Hematopoietic multipotent progenitor cell treated with erythropoietin and hydrocortisone succinate and interleukin-3 and kit ligand, for 8 days (in vitro differentiated cells): Measurements from ENCODE around the gene MDH1B.
"Not testable (repeated sequence)": the region's sequence is repeated elsewhere in the genome, so short reads cannot be mapped to it uniquely, and the experiment has no call there.

Experiments used
- DNase-seq: peaks from one replicate; pipeline ENCODE4 v3.0.0-alpha.2; 2015

MDH1B gene

GRCh38 chr2:206766057-206766930 lies 1.2 kb upstream of the MDH1B start:
- no peak for DNase-seq

DNA sequence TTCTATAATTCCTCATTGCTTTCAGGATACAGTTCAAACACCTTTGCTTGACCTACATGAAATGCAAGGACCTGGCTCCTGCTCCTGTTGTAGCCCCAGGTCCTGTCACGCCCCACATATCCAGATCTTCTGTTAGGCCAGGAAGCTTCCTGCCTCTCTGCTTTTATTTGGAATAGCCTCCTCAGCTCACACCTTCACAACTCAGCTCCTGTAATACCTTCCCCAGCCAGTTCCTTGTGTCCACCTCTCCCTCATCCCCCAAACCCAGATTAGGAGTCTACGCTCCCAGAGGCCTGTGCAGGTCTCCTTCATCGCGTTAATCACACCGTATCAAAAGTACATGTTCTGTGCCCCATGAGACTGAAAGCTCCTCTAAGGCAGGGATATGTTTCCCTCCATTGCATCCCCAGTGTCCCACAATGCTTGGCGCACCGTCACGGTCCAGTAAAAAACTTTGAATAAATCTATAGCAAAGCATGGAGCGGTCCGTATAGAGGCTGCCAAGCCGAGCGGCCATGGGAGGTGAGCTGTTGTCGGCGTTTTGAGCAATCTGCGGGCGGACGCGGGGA lies 371 bp downstream of the MDH1B start:
- DNase-seq: no peak

- no peak for DNase-seq
Measured at GRCh38 chr2:206756816-206757215, 8.3 kb downstream of the MDH1B start.

DNA sequence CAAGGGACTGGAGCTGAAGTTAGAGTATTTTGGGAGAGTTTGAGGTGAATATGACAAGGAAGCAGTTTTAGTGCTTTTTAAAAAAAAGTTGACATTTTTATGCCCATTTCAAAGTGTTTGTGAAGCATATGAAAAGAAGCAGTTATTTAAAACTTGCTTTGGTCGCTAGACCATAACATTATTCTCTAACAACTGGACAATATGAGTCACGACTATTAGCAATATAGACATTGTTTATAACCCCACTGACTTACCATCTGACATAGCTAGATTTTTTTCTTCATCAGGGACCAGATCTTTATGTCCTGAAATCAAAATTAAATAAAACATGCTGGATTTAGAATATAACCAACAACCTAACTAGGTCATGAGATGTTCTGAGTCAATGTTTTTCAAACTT lies 24.3 kb downstream of the MDH1B start:
- DNase-seq: no peak

DNA sequence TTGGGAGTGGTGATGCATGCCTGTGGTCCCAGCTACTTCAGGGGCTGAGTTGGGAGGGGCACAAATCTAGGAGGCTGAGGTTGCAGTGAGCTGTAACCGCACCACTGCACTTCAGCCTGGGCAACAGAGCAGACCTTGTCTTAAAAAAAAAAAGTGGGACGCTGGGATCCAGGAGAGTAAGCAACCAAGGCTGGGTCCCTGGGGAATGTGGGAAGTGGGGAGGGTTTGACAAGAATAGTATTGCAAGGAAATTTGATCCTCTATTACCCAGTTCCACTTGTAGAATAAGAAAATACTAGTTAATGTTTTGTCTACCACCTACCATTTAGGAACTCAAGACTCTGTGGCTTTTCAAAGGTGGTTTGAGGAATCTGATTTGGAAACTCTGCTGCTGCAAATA lies 25.9 kb downstream of the MDH1B start:
- DNase-seq: no peak

DNA sequence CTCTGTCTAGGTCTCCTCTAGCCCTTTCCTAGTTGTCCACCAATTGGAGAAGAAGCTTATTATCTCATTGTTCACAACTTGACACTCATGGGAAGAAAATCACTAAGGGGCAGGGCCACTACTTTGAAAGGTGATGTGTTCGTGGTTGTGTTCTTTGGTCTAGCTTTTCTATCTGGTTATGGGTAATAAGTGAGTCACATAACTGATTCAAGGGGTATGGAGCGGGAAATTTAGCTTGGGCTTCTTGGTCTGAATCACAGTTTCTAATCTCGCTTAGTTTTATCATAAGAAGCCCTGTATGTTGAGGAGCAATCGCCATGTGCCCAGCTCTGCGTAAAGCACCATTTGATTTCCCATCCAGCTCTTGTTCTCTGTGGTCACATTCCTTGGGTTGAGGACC lies 28.2 kb downstream of the MDH1B start:
- no peak for DNase-seq

DNA sequence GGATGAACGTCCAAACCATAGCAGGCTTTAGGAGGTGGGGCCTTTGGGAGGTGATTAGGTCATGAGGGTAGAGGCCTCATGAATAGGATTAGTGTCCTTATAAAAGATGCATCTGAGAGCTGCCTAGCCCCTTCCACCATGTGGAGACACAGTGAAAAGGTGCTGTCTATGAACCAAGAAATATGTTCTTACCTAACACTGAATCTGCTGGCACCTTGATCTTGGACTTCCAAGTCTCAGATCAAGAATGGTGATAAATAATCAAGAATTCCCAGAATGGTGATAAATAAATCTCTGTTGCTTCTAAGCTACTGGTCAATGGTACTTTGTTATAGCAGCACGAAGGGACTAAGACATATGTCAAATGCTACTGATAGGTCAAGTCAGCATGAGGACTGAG lies 31.8 kb downstream of the MDH1B start:
- no peak for DNase-seq

DNA sequence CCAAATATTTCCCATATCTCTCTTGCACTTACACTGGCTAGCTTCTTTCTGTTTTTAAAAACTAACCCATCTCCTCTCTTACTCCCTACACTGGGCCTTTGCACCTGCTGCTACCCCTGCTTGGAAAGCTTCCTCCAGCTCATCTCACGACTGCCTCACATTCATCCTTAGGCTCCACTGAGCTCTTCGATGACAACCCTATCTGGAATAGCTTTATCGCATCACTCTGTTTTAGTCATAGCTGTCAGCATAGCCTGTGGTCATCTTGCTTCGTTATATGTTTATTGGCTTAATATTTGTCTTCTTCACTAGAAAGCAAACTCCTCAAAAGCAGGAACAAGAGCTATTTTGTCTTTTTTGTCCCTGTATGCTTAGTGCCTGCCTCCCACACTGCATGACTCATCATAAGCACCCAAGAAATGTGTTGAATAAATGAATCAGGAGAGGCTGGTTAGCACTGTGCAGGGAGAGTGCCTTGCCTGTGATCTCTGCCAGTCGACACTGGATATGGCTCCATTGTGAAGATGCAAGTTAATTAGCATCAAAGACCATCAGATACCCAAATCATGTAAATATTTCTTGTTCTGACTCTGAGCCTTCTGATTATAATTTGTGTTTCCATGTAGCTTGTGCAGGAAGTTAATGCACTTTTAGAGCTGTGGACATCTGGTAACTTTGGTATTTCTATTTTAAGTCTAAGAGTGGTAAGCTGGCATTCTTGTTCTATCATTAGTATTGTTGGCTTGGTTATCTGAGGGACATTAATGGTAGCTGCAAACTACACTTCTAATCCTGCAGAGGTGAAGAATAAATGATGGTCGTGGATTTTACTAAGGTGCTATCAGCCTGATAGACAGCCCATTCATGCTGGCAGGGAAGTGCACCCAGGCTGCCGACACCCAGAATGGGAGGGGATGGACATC lies 36.6 kb downstream of the MDH1B start:
- no peak for DNase-seq

DNA sequence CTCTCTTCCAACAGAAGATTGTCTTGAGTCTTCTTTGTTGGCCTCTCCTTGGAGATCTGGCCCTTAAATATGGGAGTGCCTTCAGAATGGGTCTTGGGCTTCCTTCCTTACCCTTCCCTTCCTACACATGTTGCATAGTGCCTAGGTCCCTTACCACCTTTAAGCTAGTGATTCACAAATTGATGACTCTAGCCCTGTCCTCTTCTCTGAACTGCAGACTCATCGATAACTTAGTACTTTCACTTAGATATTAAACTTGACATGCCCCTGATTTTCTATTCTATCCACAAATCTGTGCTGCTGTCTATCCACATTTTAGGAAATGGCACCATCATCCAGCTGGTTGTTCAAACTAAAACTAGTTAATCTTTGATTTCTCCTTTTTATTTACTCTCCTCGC lies 37.8 kb downstream of the MDH1B start:
- DNase-seq: no peak

GRCh38 chr2:206723288-206723687 lies 41.8 kb downstream of the MDH1B start:
- no peak for DNase-seq

GRCh38 chr2:206721256-206721920 lies 43.7 kb downstream of the MDH1B start:
- no peak for DNase-seq

- DNase-seq: no peak
Measured at GRCh38 chr2:206718296-206718695, 46.8 kb downstream of the MDH1B start, which contains the start of gene DYTN. Gene DYTN, minus strand, starts transcription at chr2:206718396. Its CDS starts 117 bp downstream, at chr2:206718279.

DNA sequence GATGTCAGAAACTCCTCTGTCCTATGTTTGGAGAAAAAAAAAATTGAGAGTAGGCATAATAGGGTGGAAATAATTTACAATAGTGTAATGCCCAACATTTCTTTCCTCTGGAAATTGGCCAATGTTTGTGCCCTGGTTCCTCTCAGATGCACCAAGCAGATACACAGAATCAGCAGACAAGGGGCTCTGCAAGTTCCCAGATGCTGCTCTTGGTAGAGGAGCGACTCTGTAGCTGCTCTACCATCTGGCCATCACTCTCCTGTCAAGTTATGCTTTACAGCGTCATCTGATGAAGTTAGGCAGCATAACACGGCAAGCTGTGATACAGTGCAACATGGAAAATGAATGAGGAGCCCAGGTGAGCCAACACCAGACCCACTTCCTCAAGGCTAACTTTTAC lies 48.5 kb downstream of the MDH1B start:
- DNase-seq: no peak

- not testable (repeated sequence) for DNase-seq
Measured at GRCh38 chr2:206715183-206715582, 49.9 kb downstream of the MDH1B start.

- DNase-seq: no peak
Measured at GRCh38 chr2:206713746-206714145, 51.4 kb downstream of the MDH1B start.

DNA sequence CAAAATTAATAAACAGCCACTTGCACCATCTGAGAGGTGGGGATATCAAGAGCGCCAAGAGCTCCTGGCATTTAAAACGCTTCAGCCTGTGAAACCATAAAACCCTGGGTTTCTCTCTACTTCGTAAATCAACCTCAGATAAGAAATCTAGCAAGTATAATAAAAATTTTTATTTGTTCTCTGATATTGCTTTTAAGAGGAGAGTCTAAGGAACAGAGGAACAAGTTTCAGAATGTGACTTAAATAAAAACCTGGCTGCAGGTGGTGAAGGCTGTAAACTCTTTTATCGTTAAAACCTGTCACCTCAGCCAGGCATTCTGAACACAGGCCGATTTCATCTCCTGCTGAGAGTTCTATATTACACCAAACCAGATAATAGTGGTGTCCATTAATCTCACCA lies 56.8 kb downstream of the MDH1B start:
- no peak for DNase-seq

DNA sequence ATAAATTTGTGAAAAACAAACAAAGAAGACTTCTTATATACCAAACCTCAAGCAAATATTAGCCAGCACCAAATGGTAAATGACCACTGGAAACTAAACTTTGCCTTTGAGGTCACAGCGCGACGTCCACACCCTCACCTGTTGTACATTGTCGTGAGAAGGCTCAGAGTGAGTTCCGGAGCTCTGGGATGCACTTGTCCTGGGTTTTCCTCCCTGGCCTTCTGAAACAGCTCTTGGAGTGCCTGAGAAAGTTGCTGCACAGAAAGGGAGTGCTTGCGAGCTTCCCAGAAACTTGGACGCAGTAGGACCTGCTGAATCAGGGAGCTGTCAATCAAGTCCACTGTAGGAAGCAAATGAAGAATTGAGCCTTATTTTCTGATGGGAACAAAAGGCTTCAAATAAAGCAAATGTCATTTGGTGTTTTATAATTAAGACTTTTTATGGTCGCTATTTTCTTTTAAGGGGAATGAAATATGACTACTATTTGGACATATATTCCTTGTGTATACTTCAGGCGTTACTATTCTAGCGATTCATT lies 57.9 kb downstream of the MDH1B start:
- no peak for DNase-seq

- DNase-seq: no peak
Measured at GRCh38 chr2:206701952-206702605, 63.0 kb downstream of the MDH1B start.

DNA sequence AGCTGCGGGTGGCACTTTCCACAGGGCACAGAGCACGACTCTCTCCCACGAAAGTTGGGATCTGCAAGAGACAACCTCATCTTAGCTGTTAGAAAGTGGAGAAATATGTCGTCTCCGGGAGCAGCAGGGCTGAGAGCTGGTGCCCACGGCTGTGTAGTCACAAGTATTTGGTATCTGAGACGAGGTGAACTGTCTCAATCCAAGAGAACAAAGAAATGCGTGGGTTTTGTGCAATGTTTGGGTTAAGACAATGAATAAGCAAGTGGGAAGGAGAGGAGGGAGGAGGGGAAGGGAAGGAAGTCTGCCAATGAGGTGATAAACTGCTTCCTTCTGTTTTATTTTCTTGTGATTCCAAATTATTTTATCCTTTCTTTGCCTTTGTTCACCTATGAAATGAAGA lies 65.0 kb downstream of the MDH1B start:
- no peak for DNase-seq

- DNase-seq: no peak
Measured at GRCh38 chr2:206698811-206699210, 66.3 kb downstream of the MDH1B start.

DNA sequence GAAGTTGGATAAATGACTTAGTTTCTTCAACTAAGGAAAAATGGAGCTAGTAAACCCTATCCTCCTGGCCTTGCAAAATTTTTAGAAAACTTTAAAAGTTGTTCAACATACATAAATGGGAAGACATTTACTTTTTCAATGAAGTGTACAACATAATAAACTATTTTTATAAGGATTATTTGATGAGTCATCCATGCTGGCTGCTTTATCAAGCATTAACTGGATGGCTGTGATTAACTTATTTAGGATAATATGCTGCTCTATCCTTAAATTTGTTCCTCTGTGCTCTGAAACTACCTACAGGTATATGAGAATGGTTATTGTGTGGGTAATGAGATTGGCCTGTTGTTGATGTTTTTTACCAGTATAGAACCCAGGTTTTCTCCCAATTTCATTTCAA lies 68.2 kb downstream of the MDH1B start:
- DNase-seq: no peak
